GM12878 (cell line): ENCODE results near the gene ERP29. TPM values are rescaled to one million over a fixed set of nuclear protein-coding genes. Genes with fewer than 3 reads are reported as not detected.

Experiments used
- ATAC-seq: fragments of 200-7000 bp; cut with Tn5 transposase; 3 replicates; pipeline ENCODE4 v1.9.1; 2020; ENCODE audit warnings: mild to moderate bottlenecking, moderate library complexity
- BruUV-seq: library from RNA; stranded (reverse); fragments of 400-500 nt; replicated peaks from 2 replicates; lab custom pipeline; 2021; lab: Mats Ljungman, UMichigan
- CTCF ChIA-PET: fragments of 300-600 bp; sonication (Branson Sonifier 250); formaldehyde crosslinking; extraction: SDS; loops from one replicate; lab custom pipeline; 2021; ENCODE audit warnings: inconsistent platforms; lab: Yijun Ruan, JAX
- POLR2A ChIA-PET: fragments of 350-600 bp; formaldehyde crosslinking; extraction: SDS; loops from one replicate; lab custom pipeline; 2021; ENCODE audit warnings: inconsistent platforms; lab: Charles Lee
- RAD21 ChIA-PET: fragments of 300-600 bp; sonication (Branson Sonifier 250); formaldehyde crosslinking; loops from one replicate; lab custom pipeline; 2023; ENCODE audit warnings: antibody characterized with exemption; ENCODE audit not compliant: unreplicated experiment; lab: Charles Lee
- SMC1A ChIA-PET: fragments of 300-600 bp; sonication (Branson Sonifier 250); formaldehyde crosslinking; loops from one replicate; lab custom pipeline; 2023; ENCODE audit not compliant: unreplicated experiment, uncharacterized antibody; lab: Charles Lee
- DNase-seq: peaks from one replicate; pipeline ENCODE4 v3.0.0-alpha.2; 2011; ENCODE audit warnings: low read depth, low spot score
- FAIRE-seq: peaks from 3 replicates; lab custom pipeline; 2011; peaks lifted over from hg19 to GRCh38; lab: Jason Lieb, UNC
- H2AFZ ChIP-seq: 2 replicates; pipeline ENCODE4 v1.6.0; 2011; ENCODE audit warnings: low read depth, low read length, control low read depth; ENCODE audit not compliant: control insufficient read depth
- H3K27ac ChIP-seq: 2 replicates; pipeline ENCODE4 v1.5.1; 2011; ENCODE audit warnings: control low read depth; ENCODE audit not compliant: control insufficient read depth, insufficient read depth
- H3K27me3 ChIP-seq, 2 experiments: replicated peaks in 1 of 2; 2 replicates each; pipeline versions ENCODE4 v1.6.0 to v1.6.1; 2011; ENCODE audit warnings: low read length in 1 of 2; ENCODE audit not compliant: control insufficient read depth in 2 of 2, insufficient read depth in 2 of 2
- H3K36me3 ChIP-seq, 2 experiments: 2 replicates each; pipeline ENCODE4 v1.5.1; 2011; ENCODE audit warnings: low read length in 1 of 2; ENCODE audit not compliant: control insufficient read depth in 2 of 2, insufficient read depth in 2 of 2
- H3K4me1 ChIP-seq: 2 replicates; pipeline ENCODE4 v1.6.1; 2011; ENCODE audit warnings: mild to moderate bottlenecking, low read length, moderate library complexity, mixed read lengths; ENCODE audit not compliant: control insufficient read depth, insufficient read depth
- H3K4me2 ChIP-seq: 2 replicates; pipeline ENCODE4 v1.6.0; 2011; ENCODE audit warnings: control low read depth; ENCODE audit not compliant: control insufficient read depth, insufficient read depth
- H3K4me3 ChIP-seq: fragments of 200-600 bp; sonication (generic); 2 replicates; pipeline ENCODE4 v1.5.1; 2016
- H3K79me2 ChIP-seq: 2 replicates; pipeline ENCODE4 v1.6.0; 2011; ENCODE audit warnings: low read length; ENCODE audit not compliant: control insufficient read depth, insufficient read depth
- H3K9ac ChIP-seq: 2 replicates; pipeline ENCODE4 v1.8.0; 2011; ENCODE audit warnings: low read length, control low read depth, mixed read lengths; ENCODE audit not compliant: control insufficient read depth, insufficient read depth
- H3K9me3 ChIP-seq: replicated peaks from 3 replicates; pipeline ENCODE4 v1.5.1; 2011; ENCODE audit warnings: mild to moderate bottlenecking, low read length; ENCODE audit not compliant: control insufficient read depth, insufficient read depth
- H4K20me1 ChIP-seq: 2 replicates; pipeline ENCODE4 v1.6.0; 2011; ENCODE audit not compliant: control insufficient read depth, insufficient read depth
- ATF3 ChIP-seq: IDR thresholded peaks from 2 replicates; pipeline ENCODE4 v1.6.1; 2011; ENCODE audit warnings: low read depth, mild to moderate bottlenecking, low read length, moderate library complexity, borderline replicate concordance; ENCODE audit errors: extremely low read depth
- BACH1 ChIP-seq: fragments of 450-650 bp; IDR thresholded peaks from 2 replicates; pipeline ENCODE4 v1.6.1; 2017; ENCODE audit warnings: mild to moderate bottlenecking, borderline replicate concordance
- CBX5 ChIP-seq: sonication (generic); IDR thresholded peaks from 2 replicates; pipeline ENCODE4 v1.6.1; 2016; ENCODE audit warnings: low read depth, moderate library complexity, mild to moderate bottlenecking, inconsistent platforms
- GABPA ChIP-seq: IDR thresholded peaks from 2 replicates; pipeline ENCODE4 v1.6.1; 2014; ENCODE audit warnings: antibody characterized with exemption, low read depth, mild to moderate bottlenecking, inconsistent platforms
- MEF2A ChIP-seq: IDR thresholded peaks from 2 replicates; pipeline ENCODE4 v1.6.1; 2011; ENCODE audit warnings: low read depth, mild to moderate bottlenecking, low read length, moderate library complexity; ENCODE audit not compliant: insufficient read depth
- MYB ChIP-seq: fragments of 150-350 bp; IDR thresholded peaks from 2 replicates; pipeline ENCODE4 v1.6.1; 2014; ENCODE audit warnings: mild to moderate bottlenecking, low read depth, low read length, borderline replicate concordance
- PRDM15 ChIP-seq: fragments of 450-650 bp; formaldehyde crosslinking; IDR thresholded peaks from 2 replicates; pipeline ENCODE4 v1.4.0; 2020; ENCODE audit warnings: mild to moderate bottlenecking, moderate library complexity
- RELA ChIP-seq: fragments of 450-650 bp; IDR thresholded peaks from 2 replicates; pipeline ENCODE4 v1.8.0; 2014; ENCODE audit warnings: borderline replicate concordance; ENCODE audit not compliant: partially characterized antibody
- RUNX3 ChIP-seq: IDR thresholded peaks from 2 replicates; pipeline ENCODE4 v1.6.1; 2012; ENCODE audit warnings: low read length, inconsistent platforms
- SMAD1 ChIP-seq: fragments of 450-650 bp; IDR thresholded peaks from 2 replicates; pipeline ENCODE4 v1.6.1; 2018; ENCODE audit warnings: mild to moderate bottlenecking, low read depth; ENCODE audit not compliant: partially characterized antibody
- SPI1 ChIP-seq: IDR thresholded peaks from 2 replicates; pipeline ENCODE4 v1.6.1; 2011; ENCODE audit warnings: low read depth, mild to moderate bottlenecking, low read length, moderate library complexity, borderline replicate concordance; ENCODE audit not compliant: insufficient read depth
- TCF7 ChIP-seq: IDR thresholded peaks from 2 replicates; pipeline ENCODE4 v1.6.1; 2014; ENCODE audit warnings: antibody characterized with exemption, borderline replicate concordance
- USF2 ChIP-seq: IDR thresholded peaks from 2 replicates; pipeline ENCODE4 v1.6.1; 2011; ENCODE audit warnings: low read depth, low read length, improper control_type of control experiment, borderline replicate concordance
- ZBED1 ChIP-seq: IDR thresholded peaks from 2 replicates; pipeline ENCODE4 v1.6.1; 2016; ENCODE audit warnings: borderline replicate concordance
- ZNF217 ChIP-seq: fragments of 450-650 bp; IDR thresholded peaks from 2 replicates; pipeline ENCODE4 v1.6.1; 2017; ENCODE audit warnings: antibody characterized with exemption, mild to moderate bottlenecking
- ZNF274 ChIP-seq: IDR thresholded peaks from one replicate; pipeline ENCODE4 v1.8.0; 2011; ENCODE audit not compliant: insufficient read length, insufficient read depth
- ZNF384 ChIP-seq: IDR thresholded peaks from 2 replicates; pipeline ENCODE4 v1.6.1; 2012; ENCODE audit warnings: low read depth, mild to moderate bottlenecking, low read length, improper control_type of control experiment, borderline replicate concordance
- WGBS: methylation state at CpG from one replicate; pipeline ENCODE4 v1.1.6; 2016; ENCODE audit warnings: low lambda C conversion rate; ENCODE audit not compliant: insufficient replicate concordance, insufficient coverage; ENCODE audit errors: missing lambda C conversion rate; 5-methylcytosine and 5-hydroxymethylcytosine counted together
- in situ Hi-C: fragments of 300-500 bp; cut with MboI; formaldehyde crosslinking; loops from 9 replicates; pipeline ENCODE4 v1.14.3; 2018; ENCODE audit warnings: mixed read lengths
- intact Hi-C: fragments of 100-400 bp; cut with micrococcal nuclease; formaldehyde crosslinking; loops from one replicate; pipeline ENCODE4 v1.14.2; 2022; ENCODE audit not compliant: unreplicated experiment
- polyA plus RNA-seq, 11 experiments: library from polyadenylated mRNA; depleted of rRNA in 4 of 11; unstranded in 6 of 11; stranded (reverse) in 5 of 11; fragments of >200 nt; fragmentation: Nextera tagmentation in 4 of 11; fragmentation: Illumina TruSeq in 1 of 11; extraction: Ambion mirVana in 4 of 11; extraction: Trizol in 1 of 11; gene quantifications; 1 replicate in 1 of 11; 2 replicates in 10 of 11; pipeline versions ENCODE4 v1.2.1 to v1.2.3, GENCODE V29; 2011 to 2016; ENCODE audit warnings: inconsistent platforms in 2 of 11, missing spikeins in 2 of 11, low read depth in 1 of 11
- total RNA-seq, 4 experiments: library from RNA; depleted of rRNA in 3 of 4; stranded (reverse); fragments of >200 nt in 3 of 4; fragmentation: Illumina TruSeq in 1 of 4; extraction: Trizol in 1 of 4; gene quantifications; 2 replicates each; pipeline versions ENCODE4 v1.2.1 to v1.2.3, GENCODE V29; 2013 to 2021

The ERP29 gene
- total and polyA plus RNA-seq, 10 of the 15 experiments (the other 5 are each of a cell fraction or from before 2014, with no cell fraction given), result 46.7 to 146 (median 107) TPM

- ATAC-seq (no peak; the same call in 2 of the 3 replicates), DNase-seq (no peak), FAIRE-seq (no peak)
- H3K9ac ChIP-seq, result no peak overlapping the region
- H3K9me3 ChIP-seq, result no peaks in the 10 kb centered on the region
- H3K27me3 ChIP-seq, result no peaks in the 10 kb centered on the region
- H3K4me2 ChIP-seq, result peak overlapping the region; percentile 71
- ChIA-PET SMC1A (interaction anchor here (0.7 to 4.9 kb wide), 7 partner anchors 9 to 292 kb away, joined by 3 to 51 read pairs (median 3); partner anchors contain the start of genes ERP29 and TMEM116), RAD21 (interaction anchor here (1.5 to 5.6 kb wide), 3 partner anchors 16 to 46 kb away, joined by 4 to 50 read pairs (median 6); partner anchors contain the start of genes ERP29 and TMEM116), CTCF (interaction anchor here (0.7 to 3.2 kb wide), 3 partner anchors 14 to 47 kb away, joined by 4 to 18 read pairs (median 13); partner anchors contain the start of genes ERP29 and TMEM116), POLR2A (interaction anchor here (0.7 to 2.1 kb wide), 5 partner anchors 11 to 208 kb away, joined by 3 to 6 read pairs (median 3); no protein-coding TSS in a partner anchor)
- 54% methylated on average over 4 of the region's 4 CpGs for WGBS
- no peak overlapping the region for H3K4me3 ChIP-seq
- H3K4me1 ChIP-seq, result peaks cover 32% of the 10 kb centered on the region
- TF ChIP-seq MEF2A, result no peak
- TF ChIP-seq TCF7, result no peak
- no peak for TF ChIP-seq SPI1
- no peak for TF ChIP-seq ZNF274
- no peak for TF ChIP-seq SMAD1
- TF ChIP-seq RUNX3, result peak; percentile 10; the same call in 1 of the 2 replicates
- TF ChIP-seq MYB, result no peak
- no peak for TF ChIP-seq BACH1
- TF ChIP-seq RELA, result no peak
- no peak for TF ChIP-seq ZNF217
- no peak for TF ChIP-seq ATF3
- TF ChIP-seq PRDM15 (CRISPR knock-in tag), result no peak
- TF ChIP-seq USF2, result no peak
- TF ChIP-seq GABPA, result no peak
- TF ChIP-seq ZBED1, result no peak
- 0 out of 2 replicates have a peak, but pooled peaks have one; percentile 40 for TF ChIP-seq ZNF384
- TF ChIP-seq CBX5, result no peak
- BruUV-seq, result no TSS peak
- in situ Hi-C loops, result no loop called here
- H3K36me3 ChIP-seq, result no peaks in the 10 kb centered on the region
- no peaks in the 10 kb centered on the region for H4K20me1 ChIP-seq
- H2AFZ ChIP-seq, result no peak overlapping the region
- H3K27ac ChIP-seq, result no peak overlapping the region
- H3K79me2 ChIP-seq, result no peaks in the 10 kb centered on the region
- intact Hi-C loops, result loop anchor here (5.0 kb wide), 1 partner anchor 45 kb away; no protein-coding TSS in a partner anchor
Measured at GRCh38 chr12:111991946-111992345, 21.3 kb upstream of the ERP29 start.
